Measurements from ENCODE around the gene SUCLG1.

DNA sequence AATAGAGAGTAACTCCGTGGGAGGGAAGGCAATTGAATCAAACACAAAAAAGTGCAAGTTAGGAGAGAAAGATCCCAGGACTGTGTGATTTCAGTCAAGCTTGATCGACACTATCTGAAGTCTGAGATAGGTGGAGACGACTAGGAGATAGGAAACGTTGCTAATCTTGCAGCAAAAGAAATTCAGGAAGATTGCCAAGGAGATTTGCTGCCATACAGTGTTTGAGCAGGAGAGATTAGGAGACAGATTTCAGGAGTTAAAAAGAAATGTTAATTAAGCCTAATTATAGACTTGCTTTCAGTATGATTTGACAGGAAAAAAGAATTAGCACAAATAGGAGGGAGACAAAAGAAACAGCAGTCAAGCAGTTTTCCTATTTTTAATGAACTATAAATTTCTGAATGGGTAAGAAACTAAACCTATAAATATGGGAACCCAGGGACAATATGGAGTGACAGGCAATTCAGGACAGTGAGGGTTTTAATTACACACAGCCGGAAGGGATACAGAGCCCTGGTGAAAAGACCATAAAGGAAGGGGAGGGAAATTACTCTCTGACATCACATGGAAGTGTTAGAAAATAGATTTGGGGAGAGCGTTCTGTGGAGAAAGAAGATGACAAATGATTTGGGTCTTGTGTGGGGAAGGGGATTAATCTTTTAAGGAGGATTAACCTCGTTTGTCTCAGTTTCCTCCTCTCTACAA lies 72.6 kb downstream of the SUCLG1 start:
- TF ChIP-seq, protein P1, sequence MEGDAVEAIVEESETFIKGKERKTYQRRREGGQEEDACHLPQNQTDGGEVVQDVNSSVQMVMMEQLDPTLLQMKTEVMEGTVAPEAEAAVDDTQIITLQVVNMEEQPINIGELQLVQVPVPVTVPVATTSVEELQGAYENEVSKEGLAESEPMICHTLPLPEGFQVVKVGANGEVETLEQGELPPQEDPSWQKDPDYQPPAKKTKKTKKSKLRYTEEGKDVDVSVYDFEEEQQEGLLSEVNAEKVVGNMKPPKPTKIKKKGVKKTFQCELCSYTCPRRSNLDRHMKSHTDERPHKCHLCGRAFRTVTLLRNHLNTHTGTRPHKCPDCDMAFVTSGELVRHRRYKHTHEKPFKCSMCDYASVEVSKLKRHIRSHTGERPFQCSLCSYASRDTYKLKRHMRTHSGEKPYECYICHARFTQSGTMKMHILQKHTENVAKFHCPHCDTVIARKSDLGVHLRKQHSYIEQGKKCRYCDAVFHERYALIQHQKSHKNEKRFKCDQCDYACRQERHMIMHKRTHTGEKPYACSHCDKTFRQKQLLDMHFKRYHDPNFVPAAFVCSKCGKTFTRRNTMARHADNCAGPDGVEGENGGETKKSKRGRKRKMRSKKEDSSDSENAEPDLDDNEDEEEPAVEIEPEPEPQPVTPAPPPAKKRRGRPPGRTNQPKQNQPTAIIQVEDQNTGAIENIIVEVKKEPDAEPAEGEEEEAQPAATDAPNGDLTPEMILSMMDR (IDR thresholded peaks at IDR 0.05; ENCODE audit: low read depth, low read length), result no peak
- TF ChIP-seq EZH2phosphoT487 (IDR thresholded peaks at IDR 0.05; ENCODE audit: low read depth), result no peak
